Mammary epithelial cell (primary cell): ENCODE measurements around the gene CCDC57.

Source experiments
- EZH2 ChIP-seq: IDR thresholded peaks from 2 replicates; pipeline ENCODE4 v1.6.1; 2012; ENCODE audit warnings: low read length, inconsistent platforms, borderline replicate concordance
- TF ChIP-seq, protein P1 (sequence below), 2 donors: IDR thresholded peaks in 1 of 2; conservative IDR thresholded peaks in 1 of 2; 2 replicates each; pipeline ENCODE4 v1.5.1; 2011 to 2012; ENCODE audit warnings: inconsistent platforms in 2 of 2, low read length in 2 of 2, mild to moderate bottlenecking in 2 of 2, control low read depth in 1 of 2, low read depth in 1 of 2; ENCODE audit not compliant: insufficient read depth in 1 of 2; ENCODE audit errors: extremely low read depth in 1 of 2

DNA sequence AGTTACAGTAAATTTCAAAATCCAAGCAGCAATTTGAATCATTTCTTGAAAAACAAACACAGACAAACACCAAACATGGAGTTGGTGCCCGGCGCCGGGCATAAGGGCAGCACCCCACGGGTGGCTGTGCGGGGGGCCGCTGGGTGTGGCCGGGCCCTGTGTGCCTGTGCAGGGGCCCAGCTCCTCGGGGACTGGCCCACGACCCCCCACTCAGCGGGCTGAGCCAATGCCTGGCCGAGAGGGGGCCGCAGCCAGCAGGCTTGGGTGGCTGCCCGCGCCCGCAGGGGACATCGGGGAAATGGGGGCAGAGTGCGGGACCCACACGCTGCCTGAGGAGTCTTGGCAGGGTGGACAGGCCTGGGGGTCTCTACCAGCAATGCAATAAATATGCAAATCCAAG is 134.2 kb downstream of the CCDC57 start:
- TF ChIP-seq, protein P1, sequence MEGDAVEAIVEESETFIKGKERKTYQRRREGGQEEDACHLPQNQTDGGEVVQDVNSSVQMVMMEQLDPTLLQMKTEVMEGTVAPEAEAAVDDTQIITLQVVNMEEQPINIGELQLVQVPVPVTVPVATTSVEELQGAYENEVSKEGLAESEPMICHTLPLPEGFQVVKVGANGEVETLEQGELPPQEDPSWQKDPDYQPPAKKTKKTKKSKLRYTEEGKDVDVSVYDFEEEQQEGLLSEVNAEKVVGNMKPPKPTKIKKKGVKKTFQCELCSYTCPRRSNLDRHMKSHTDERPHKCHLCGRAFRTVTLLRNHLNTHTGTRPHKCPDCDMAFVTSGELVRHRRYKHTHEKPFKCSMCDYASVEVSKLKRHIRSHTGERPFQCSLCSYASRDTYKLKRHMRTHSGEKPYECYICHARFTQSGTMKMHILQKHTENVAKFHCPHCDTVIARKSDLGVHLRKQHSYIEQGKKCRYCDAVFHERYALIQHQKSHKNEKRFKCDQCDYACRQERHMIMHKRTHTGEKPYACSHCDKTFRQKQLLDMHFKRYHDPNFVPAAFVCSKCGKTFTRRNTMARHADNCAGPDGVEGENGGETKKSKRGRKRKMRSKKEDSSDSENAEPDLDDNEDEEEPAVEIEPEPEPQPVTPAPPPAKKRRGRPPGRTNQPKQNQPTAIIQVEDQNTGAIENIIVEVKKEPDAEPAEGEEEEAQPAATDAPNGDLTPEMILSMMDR (conservative IDR thresholded peaks at IDR 0.05 in 1 of 2, IDR thresholded peaks at IDR 0.05 in 1 of 2; ENCODE audit: extremely low read depth in 1 of 2, insufficient read depth in 1 of 2, low read depth in 1 of 2, low read length in 2 of 2) = no peak
- no peak for TF ChIP-seq EZH2
